C4-2B (cell line): ENCODE data around the gene CDK13.

Experiments
- H3K27ac ChIP-seq: fragments of 450-650 bp; 2 replicates; pipeline ENCODE4 v1.5.1; 2017
- CTCF ChIP-seq: fragments of 450-650 bp; conservative IDR thresholded peaks from 2 replicates; pipeline ENCODE4 v1.5.1; 2017; ENCODE audit warnings: mild to moderate bottlenecking
- ZFX ChIP-seq: fragments of 450-650 bp; IDR thresholded peaks from 2 replicates; pipeline ENCODE4 v1.6.1; 2017

The CDK13 gene

DNA sequence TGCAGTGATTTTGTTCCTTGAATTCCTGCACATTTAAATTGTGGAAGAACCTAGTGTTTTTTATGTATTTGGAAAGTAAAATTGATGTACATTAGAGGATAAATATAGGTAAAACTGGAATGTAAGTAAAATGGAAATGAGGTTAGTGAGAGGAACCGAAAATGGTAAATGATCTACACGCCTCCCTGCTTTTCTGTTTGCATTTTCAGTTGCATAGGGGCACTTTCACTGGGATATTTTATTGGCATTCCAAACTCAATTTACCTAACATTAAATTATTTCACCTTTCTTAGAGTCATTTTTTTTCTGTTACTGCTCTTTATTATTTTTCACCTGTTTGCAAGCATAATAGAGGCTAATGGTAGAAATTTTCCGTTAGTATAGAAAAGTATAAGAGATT is 8.0 kb downstream of the CDK13 start:
- H3K27ac ChIP-seq, result no peak overlapping the region

GRCh38 chr7:39967406-39968161 is 17.5 kb downstream of the CDK13 start:
- no peak for TF ChIP-seq ZFX
- TF ChIP-seq CTCF, result no peak

More for the DNA sequence above, 8.0 kb downstream of the CDK13 start:
- TF ChIP-seq CTCF (no peak), ZFX (no peak)

GRCh38 chr7:39969431-39969830 is 19.4 kb downstream of the CDK13 start:
- no peak for TF ChIP-seq ZFX
- no peak for TF ChIP-seq CTCF
- no peak overlapping the region for H3K27ac ChIP-seq

More at GRCh38 chr7:39967406-39968161, 17.5 kb downstream of the CDK13 start:
- no peak overlapping the region for H3K27ac ChIP-seq

- no peak overlapping the region for H3K27ac ChIP-seq
- TF ChIP-seq CTCF (no peak), ZFX (no peak)
Measured at GRCh38 chr7:39971924-39972323, 21.9 kb downstream of the CDK13 start.

DNA sequence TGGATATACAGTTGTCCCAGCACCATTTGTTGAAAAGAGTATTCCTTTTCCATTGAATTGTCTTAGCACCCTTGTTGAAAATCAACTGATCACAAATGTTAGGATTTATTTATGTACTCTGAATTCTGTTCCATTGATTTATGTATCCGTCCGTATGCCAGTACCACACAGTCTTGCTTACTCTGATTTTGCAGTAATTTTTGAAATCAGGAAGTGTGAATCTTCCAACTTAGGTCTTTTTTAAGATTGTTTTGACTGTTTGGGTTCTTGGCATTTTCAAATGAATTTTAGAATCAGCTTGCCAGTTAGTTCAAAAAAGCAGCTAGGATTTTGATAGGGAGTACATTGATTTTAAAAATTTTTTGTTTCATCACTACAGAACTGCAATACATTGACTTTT is 23.7 kb downstream of the CDK13 start:
- H3K27ac ChIP-seq, result no peak overlapping the region
- TF ChIP-seq ZFX, result no peak
- TF ChIP-seq CTCF, result no peak

DNA sequence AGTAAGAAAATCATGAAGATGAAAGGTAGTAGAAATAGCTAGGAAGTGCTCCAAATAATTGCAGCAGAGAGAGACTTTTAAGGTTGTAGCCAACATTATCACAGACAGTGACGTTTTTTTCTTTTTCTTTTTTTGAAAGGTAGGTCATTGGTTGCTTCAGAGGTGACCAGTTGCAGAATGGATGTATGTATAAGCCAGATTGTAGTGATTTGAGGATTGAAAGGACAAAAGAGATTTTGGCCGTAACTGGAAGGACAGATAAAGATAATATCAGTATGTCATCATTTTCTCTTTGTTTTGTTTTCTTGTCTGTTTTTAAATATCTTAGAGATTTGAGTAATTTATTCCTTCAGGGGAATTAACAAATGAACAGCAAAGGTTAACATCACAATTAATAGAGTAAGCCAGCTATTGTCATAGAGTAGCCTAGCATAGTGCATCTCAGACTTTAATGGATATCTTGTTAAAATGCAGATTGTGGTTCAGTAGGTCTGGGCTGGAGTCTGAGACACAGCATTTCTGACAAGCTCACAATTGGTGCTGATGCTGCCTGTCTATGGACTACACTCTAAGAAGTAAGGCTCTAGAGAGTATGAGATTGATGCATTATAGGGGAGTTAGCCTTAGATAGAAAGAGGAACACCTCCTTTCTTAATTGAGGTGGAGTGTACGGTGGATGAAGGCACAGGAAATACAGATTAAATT is 28.3 kb downstream of the CDK13 start:
- TF ChIP-seq ZFX (no peak), CTCF (no peak)
- no peak overlapping the region for H3K27ac ChIP-seq

GRCh38 chr7:39979406-39980073 is 29.5 kb downstream of the CDK13 start:
- H3K27ac ChIP-seq, result no peak overlapping the region
- no peak for TF ChIP-seq ZFX
- TF ChIP-seq CTCF, result no peak
